ENCODE data around the gene IL33. TPM values are rescaled to one million over a fixed set of nuclear protein-coding genes. Genes with fewer than 3 reads are reported as not detected.

The IL33 gene
- total and polyA plus RNA-seq, 2 of the 4 experiments (the other 2 are of a cell fraction), result not detected

DNA sequence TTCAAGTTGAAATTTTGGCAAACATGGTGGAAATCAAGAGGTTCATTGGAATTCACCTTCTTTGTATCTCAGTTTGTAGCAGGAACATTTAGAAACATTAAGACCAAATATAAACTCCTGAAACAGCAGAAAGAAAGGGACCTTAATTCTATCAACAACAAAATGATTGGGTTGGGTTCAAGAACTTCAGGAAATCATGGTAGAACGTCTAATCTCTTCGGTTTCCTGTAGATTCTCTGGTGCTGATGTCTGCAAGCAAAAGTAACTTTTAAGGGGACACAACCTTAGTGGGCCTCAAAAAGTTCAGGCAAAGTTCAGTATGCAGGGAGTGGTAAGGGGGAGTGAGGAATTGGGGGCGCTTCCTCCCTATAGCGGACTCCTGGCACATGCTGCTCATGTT is 3.4 kb downstream of the IL33 start:
- POLR2A ChIA-PET (ENCODE audit: unreplicated experiment), result no interaction called here
- no peaks in the 10 kb centered on the region for H3K36me3 ChIP-seq (ENCODE audit: control insufficient read depth, insufficient read depth, low read length)
- no peak overlapping the region for H4K5ac ChIP-seq (ENCODE audit: low read depth, low read length)
- no peak overlapping the region for H3K4me3 ChIP-seq (ENCODE audit: insufficient read depth, low read depth, low read length)
- no peak overlapping the region for H3K18ac ChIP-seq (ENCODE audit: low read depth, low read length)
- no peak overlapping the region for H2AFZ ChIP-seq (replicated peaks; ENCODE audit: low read length, poor library complexity)
- no peak overlapping the region for H2BK20ac ChIP-seq (ENCODE audit: low read depth, low read length)
- BruUV-seq (replicated peaks), result no TSS peak
- no peaks in the 10 kb centered on the region for H3K9me3 ChIP-seq (ENCODE audit: control insufficient read depth, insufficient read depth, low read length)
- ATAC-seq (ENCODE audit: low read depth), result no peak
- no peaks in the 10 kb centered on the region for H3K9me1 ChIP-seq (ENCODE audit: insufficient read depth, low read length)
- H4K8ac ChIP-seq (ENCODE audit: low read depth in 2 of 2, low read length in 2 of 2), result no peak overlapping the region; a peak in 1 of 4 replicates
- H4K91ac ChIP-seq (ENCODE audit: insufficient read depth, low read depth, low read length), result no peak overlapping the region
- no peak overlapping the region for H3K56ac ChIP-seq (ENCODE audit: extremely low read depth, insufficient read depth, low read length)
- H3K9ac ChIP-seq (ENCODE audit: low read depth, low read length), result no peak overlapping the region
- H2AK9ac ChIP-seq (replicated peaks; ENCODE audit: low read depth, low read length, poor library complexity), result no peak overlapping the region
- dilution Hi-C loops (cut with HindIII; ENCODE audit: low sequenced_read_pairs, unreplicated experiment), result no loop called here
- in situ Hi-C loops (cut with MboI; ENCODE audit: low sequenced_read_pairs), result no loop called here
- no peak overlapping the region for H3K23ac ChIP-seq (ENCODE audit: low read depth, low read length)
- H2BK120ac ChIP-seq (ENCODE audit: low read depth, low read length), result no peak overlapping the region
- no peaks in the 10 kb centered on the region for H3K79me1 ChIP-seq (ENCODE audit: low read depth in 1 of 2, low read length in 2 of 2)
- H4K20me1 ChIP-seq (ENCODE audit: insufficient read depth, low read length), result no peaks in the 10 kb centered on the region
- CTCF ChIA-PET, result no interaction called here
- H3K14ac ChIP-seq (replicated peaks; ENCODE audit: low read depth, low read length), result no peak overlapping the region
- no CpG with 5 or more reads among the region's 4 CpGs for WGBS, 2 experiments (ENCODE audit: extremely low coverage in 2 of 2, insufficient read length in 1 of 2)
- H3K27me3 ChIP-seq (ENCODE audit: control insufficient read depth, insufficient read depth, low read length), result peaks cover 4% of the 10 kb centered on the region; the same call in 1 of the 2 replicates
- intact Hi-C loops (cut with micrococcal nuclease), result no loop called here
- no peak overlapping the region for H2AK5ac ChIP-seq (ENCODE audit: low read depth, low read length)
- no peak for DNase-seq
- peaks cover 2% of the 10 kb centered on the region for H3K4me1 ChIP-seq (ENCODE audit: control insufficient read depth, insufficient read depth, low read length)
- no peak overlapping the region for H3K27ac ChIP-seq (ENCODE audit: insufficient read depth, low read length)
- no peak overlapping the region for H2BK5ac ChIP-seq (ENCODE audit: low read depth, low read length, poor library complexity, severe bottlenecking)
- no peak overlapping the region for H3K4me2 ChIP-seq (ENCODE audit: low read depth, low read length)
- no peak overlapping the region for H3K4ac ChIP-seq (ENCODE audit: low read depth, low read length)
- no peak for TF ChIP-seq CEBPB (IDR thresholded peaks at IDR 0.05; ENCODE audit: low read depth, low read length)
- no peak for TF ChIP-seq SMC3 (IDR thresholded peaks at IDR 0.05; ENCODE audit: low read depth, low read length)
- TF ChIP-seq, protein P1, sequence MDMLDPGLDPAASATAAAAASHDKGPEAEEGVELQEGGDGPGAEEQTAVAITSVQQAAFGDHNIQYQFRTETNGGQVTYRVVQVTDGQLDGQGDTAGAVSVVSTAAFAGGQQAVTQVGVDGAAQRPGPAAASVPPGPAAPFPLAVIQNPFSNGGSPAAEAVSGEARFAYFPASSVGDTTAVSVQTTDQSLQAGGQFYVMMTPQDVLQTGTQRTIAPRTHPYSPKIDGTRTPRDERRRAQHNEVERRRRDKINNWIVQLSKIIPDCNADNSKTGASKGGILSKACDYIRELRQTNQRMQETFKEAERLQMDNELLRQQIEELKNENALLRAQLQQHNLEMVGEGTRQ (IDR thresholded peaks at IDR 0.05; ENCODE audit: low read depth, low read length), result no peak
- no peak for TF ChIP-seq BHLHE40 (IDR thresholded peaks at IDR 0.05; ENCODE audit: low read depth, low read length)
- TF ChIP-seq MAZ (IDR thresholded peaks at IDR 0.05; ENCODE audit: borderline replicate concordance, low read depth, low read length), result no peak
- TF ChIP-seq NFE2L2 (IDR thresholded peaks at IDR 0.05; ENCODE audit: low read depth, low read length), result no peak
- no peak for TF ChIP-seq RAD21 (IDR thresholded peaks at IDR 0.05; ENCODE audit: low read length)
- TF ChIP-seq CHD1 (IDR thresholded peaks at IDR 0.05; ENCODE audit: low read depth, low read length), result no peak
- TF ChIP-seq RFX5 (IDR thresholded peaks at IDR 0.05; ENCODE audit: low read depth, low read length), result no peak
- H2BK15ac ChIP-seq (ENCODE audit: low read depth, low read length), result no peak overlapping the region

All from IMR-90 (cell line).